ENCODE measurements around the gene CUL4A.

The CUL4A gene

GRCh38 chr13:113182046-113182445, 27.4 kb upstream of the CUL4A start:
- DNase-seq, result no peak

- DNase-seq, result no peak
These were observed 25.8 kb upstream of the CUL4A start for GRCh38 chr13:113183450-113184129.

- DNase-seq, result no peak
These were observed 24.6 kb upstream of the CUL4A start for GRCh38 chr13:113184568-113185440.

GRCh38 chr13:113186061-113186900, 23.1 kb upstream of the CUL4A start:
- no peak for DNase-seq

GRCh38 chr13:113187263-113187669, 22.1 kb upstream of the CUL4A start:
- peak; percentile 67 for DNase-seq

GRCh38 chr13:113187883-113188665, 21.3 kb upstream of the CUL4A start:
- DNase-seq, result no peak

- DNase-seq, result no peak
These were observed 19.2 kb upstream of the CUL4A start for GRCh38 chr13:113190181-113190580.

- no peak for DNase-seq
These were observed 17.1 kb upstream of the CUL4A start for GRCh38 chr13:113192279-113192678.

GRCh38 chr13:113192902-113193301, 16.5 kb upstream of the CUL4A start:
- no peak for DNase-seq

- DNase-seq, result no peak
These were observed 14.1 kb upstream of the CUL4A start for GRCh38 chr13:113195360-113195759.

GRCh38 chr13:113196970-113197737, 12.3 kb upstream of the CUL4A start:
- DNase-seq, result no peak

GRCh38 chr13:113201815-113202214, 7.6 kb upstream of the CUL4A start:
- DNase-seq, result no peak

GRCh38 chr13:113202912-113203311, 6.5 kb upstream of the CUL4A start:
- DNase-seq, result no peak

GRCh38 chr13:113203507-113204377, 5.7 kb upstream of the CUL4A start:
- DNase-seq, result no peak

- no peak for DNase-seq
These were observed 5.1 kb upstream of the CUL4A start for GRCh38 chr13:113204378-113204734.

- no peak for DNase-seq
These were observed 3.9 kb upstream of the CUL4A start for GRCh38 chr13:113205428-113205931.

- no peak for DNase-seq
These were observed 2.0 kb upstream of the CUL4A start for GRCh38 chr13:113207460-113207859.

- no peak for DNase-seq
These were observed 1.5 kb upstream of the CUL4A start for GRCh38 chr13:113207890-113208420.

- peak; percentile 89 for DNase-seq
These were observed 735 bp upstream of the CUL4A start, which contains the start of gene PCID2 for GRCh38 chr13:113208421-113209335. TSS of gene PCID2 (minus strand) at chr13:113208669. CDS start at chr13:113208634, 35 bp downstream.

Data from activated naive CD4-positive, alpha-beta T cell treated with anti-CD3 and anti-CD28 coated beads, Interleukin-2, amount 50 U/mL, for 16 hours (primary cell).